OCI-LY7 (cell line): ENCODE measurements around the gene LAMC1. TPM values are rescaled to one million over a fixed set of nuclear protein-coding genes. Genes with fewer than 3 reads are reported as not detected.

Experiments used
- BruUV-seq: library from RNA; stranded (reverse); fragments of 400-500 nt; replicated peaks from 2 replicates; lab custom pipeline; 2021; lab: Mats Ljungman, UMichigan
- CTCF ChIA-PET: fragments of 300-600 bp; sonication (Branson Sonifier 250); formaldehyde crosslinking; loops from one replicate; lab custom pipeline; 2022; ENCODE audit warnings: antibody characterized with exemption; ENCODE audit not compliant: unreplicated experiment; lab: Charles Lee
- POLR2A ChIA-PET: fragments of 300-600 bp; sonication (Branson Sonifier 250); formaldehyde crosslinking; loops from one replicate; lab custom pipeline; 2022; ENCODE audit warnings: antibody characterized with exemption; lab: Charles Lee
- DNase-seq: peaks from one replicate; pipeline ENCODE4 v3.0.0-alpha.2; 2015; ENCODE audit warnings: low spot score
- H2AFZ ChIP-seq: fragments of 200-600 bp; sonication (generic), shearing (Covaris generic); 2 replicates; pipeline ENCODE4 v1.6.1; 2014; ENCODE audit warnings: mild to moderate bottlenecking, antibody characterized with exemption, low read length, moderate library complexity
- H3K27ac ChIP-seq: fragments of 200-600 bp; sonication (generic); 2 replicates; pipeline ENCODE4 v1.5.1; 2014; ENCODE audit warnings: mixed run types, low read depth, mild to moderate bottlenecking, moderate library complexity, low read length, inconsistent platforms; ENCODE audit not compliant: poor library complexity, severe bottlenecking
- H3K36me3 ChIP-seq: fragments of 200-600 bp; sonication (generic); 2 replicates; pipeline ENCODE4 v1.6.1; 2014; ENCODE audit warnings: mild to moderate bottlenecking, antibody characterized with exemption, low read length, moderate library complexity, mixed read lengths; ENCODE audit not compliant: insufficient read depth
- H3K4me1 ChIP-seq: fragments of 200-600 bp; sonication (generic); 2 replicates; pipeline ENCODE4 v1.5.1; 2014; ENCODE audit warnings: mild to moderate bottlenecking, low read length; ENCODE audit not compliant: insufficient read depth, poor library complexity, severe bottlenecking
- H3K4me2 ChIP-seq: fragments of 200-600 bp; sonication (generic); 2 replicates; pipeline ENCODE4 v1.6.1; 2014; ENCODE audit warnings: mild to moderate bottlenecking, low read length
- H3K4me3 ChIP-seq: fragments of 200-600 bp; sonication (generic); 2 replicates; pipeline ENCODE4 v1.5.1; 2014; ENCODE audit warnings: mild to moderate bottlenecking, low read depth, low read length; ENCODE audit not compliant: poor library complexity, severe bottlenecking
- H3K79me2 ChIP-seq: fragments of 200-600 bp; sonication (generic); 2 replicates; pipeline ENCODE4 v1.6.1; 2016; ENCODE audit warnings: low read depth, mild to moderate bottlenecking, low read length, moderate library complexity, mixed read lengths; ENCODE audit not compliant: insufficient read depth
- H3K9me2 ChIP-seq: fragments of 200-600 bp; sonication (generic); 2 replicates; pipeline ENCODE4 v1.6.1; 2016; ENCODE audit warnings: mild to moderate bottlenecking, low read length, mixed read lengths; ENCODE audit not compliant: insufficient read depth
- H3K9me3 ChIP-seq: fragments of 200-600 bp; sonication (generic); 2 replicates; pipeline ENCODE4 v1.6.1; 2014; ENCODE audit warnings: mild to moderate bottlenecking, mixed run types, low read length, mixed read lengths
- H4K20me1 ChIP-seq: fragments of 200-600 bp; sonication (generic); 2 replicates; pipeline ENCODE4 v1.6.1; 2014; ENCODE audit warnings: mild to moderate bottlenecking, antibody characterized with exemption, low read length, moderate library complexity, mixed read lengths; ENCODE audit not compliant: insufficient read depth
- EZH2phosphoT487 ChIP-seq: fragments of 200-600 bp; sonication (generic); IDR thresholded peaks from 2 replicates; pipeline ENCODE4 v1.6.1; 2018; ENCODE audit warnings: low read depth, borderline replicate concordance, mild to moderate bottlenecking, mixed run types, antibody characterized with exemption, low read length, moderate library complexity, mixed read lengths
- intact Hi-C: fragments of 100-400 bp; cut with micrococcal nuclease; formaldehyde crosslinking; loops from one replicate; pipeline ENCODE4 v1.10.0; 2022; ENCODE audit not compliant: unreplicated experiment
- total RNA-seq, 2 experiments: library from RNA; depleted of rRNA in 1 of 2; stranded (reverse); fragments of >200 nt in 1 of 2; shearing (Covaris generic) in 1 of 2; gene quantifications; 2 replicates each; pipeline ENCODE4 v1.2.3, GENCODE V29; 2014 to 2022
- TF ChIP-seq, protein P1 (sequence below): fragments of 200-600 bp; sonication (generic); conservative IDR thresholded peaks from 2 replicates; pipeline ENCODE4 v1.5.1; 2014; ENCODE audit warnings: mild to moderate bottlenecking, antibody characterized with exemption, low read length, moderate library complexity, mixed read lengths

Gene LAMC1
- total RNA-seq, 2 experiments from 2014 or later: 24.2 to 42.1 TPM

DNA sequence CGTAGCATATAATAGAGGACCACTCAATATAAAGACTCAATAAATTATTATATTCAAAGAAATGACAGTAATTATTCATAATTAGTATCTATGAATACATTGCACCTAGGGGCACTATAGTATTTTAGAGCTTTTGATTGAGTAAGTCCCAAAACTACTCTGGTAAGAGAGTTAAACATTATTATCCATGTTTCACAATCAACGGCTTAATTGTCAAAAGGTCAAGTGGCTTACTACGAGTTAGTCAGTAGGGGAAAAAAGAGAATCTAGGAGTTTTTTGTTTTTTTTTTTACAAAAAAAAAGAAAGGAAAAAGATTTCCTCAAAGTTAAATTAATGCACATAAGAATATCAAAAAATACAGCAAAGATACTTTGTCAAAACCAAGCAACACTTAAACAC, 20.4 kb upstream of the LAMC1 start:
- Histone ChIP-seq H2AFZ (no peak overlapping the region), H3K9me3 (no peaks in the 10 kb centered on the region), H3K27ac (no peak overlapping the region), H3K4me1 (no peaks in the 10 kb centered on the region), H3K4me2 (no peak overlapping the region), H3K9me2 (no peaks in the 10 kb centered on the region), H3K4me3 (no peak overlapping the region), H3K79me2 (no peaks in the 10 kb centered on the region), H3K36me3 (no peaks in the 10 kb centered on the region), H4K20me1 (no peaks in the 10 kb centered on the region)
- DNase-seq: no peak
- ChIA-PET POLR2A (interaction anchor here (0.6 to 1.1 kb wide), 3 partner anchors 12 to 97 kb away, joined by 3 to 5 read pairs (median 4); no protein-coding TSS in a partner anchor), CTCF (no interaction called here)
- BruUV-seq: no TSS peak
- TF ChIP-seq, protein P1, sequence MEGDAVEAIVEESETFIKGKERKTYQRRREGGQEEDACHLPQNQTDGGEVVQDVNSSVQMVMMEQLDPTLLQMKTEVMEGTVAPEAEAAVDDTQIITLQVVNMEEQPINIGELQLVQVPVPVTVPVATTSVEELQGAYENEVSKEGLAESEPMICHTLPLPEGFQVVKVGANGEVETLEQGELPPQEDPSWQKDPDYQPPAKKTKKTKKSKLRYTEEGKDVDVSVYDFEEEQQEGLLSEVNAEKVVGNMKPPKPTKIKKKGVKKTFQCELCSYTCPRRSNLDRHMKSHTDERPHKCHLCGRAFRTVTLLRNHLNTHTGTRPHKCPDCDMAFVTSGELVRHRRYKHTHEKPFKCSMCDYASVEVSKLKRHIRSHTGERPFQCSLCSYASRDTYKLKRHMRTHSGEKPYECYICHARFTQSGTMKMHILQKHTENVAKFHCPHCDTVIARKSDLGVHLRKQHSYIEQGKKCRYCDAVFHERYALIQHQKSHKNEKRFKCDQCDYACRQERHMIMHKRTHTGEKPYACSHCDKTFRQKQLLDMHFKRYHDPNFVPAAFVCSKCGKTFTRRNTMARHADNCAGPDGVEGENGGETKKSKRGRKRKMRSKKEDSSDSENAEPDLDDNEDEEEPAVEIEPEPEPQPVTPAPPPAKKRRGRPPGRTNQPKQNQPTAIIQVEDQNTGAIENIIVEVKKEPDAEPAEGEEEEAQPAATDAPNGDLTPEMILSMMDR: no peak
- no peak for TF ChIP-seq EZH2phosphoT487
- intact Hi-C loops: no loop called here

DNA sequence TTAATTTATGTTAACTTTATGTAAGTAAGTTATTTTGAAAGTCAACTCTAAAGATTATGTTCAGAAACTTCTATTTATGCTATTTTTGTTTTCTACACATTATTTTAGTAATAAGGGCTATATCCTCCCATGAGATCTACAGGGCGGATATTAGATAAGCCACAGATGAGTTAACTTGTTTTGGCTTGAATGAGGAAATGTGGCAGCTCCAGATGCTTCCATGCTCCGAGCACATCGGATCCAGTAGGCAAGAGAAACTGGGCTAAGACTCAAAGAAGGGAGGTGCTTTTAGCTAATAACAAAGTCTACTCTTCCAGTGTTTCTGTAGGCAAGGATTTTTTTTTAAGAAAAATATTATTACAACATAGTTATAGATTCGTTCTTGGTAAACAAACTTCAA, 20.0 kb upstream of the LAMC1 start:
- Histone ChIP-seq H3K4me3 (no peak overlapping the region), H3K4me1 (no peaks in the 10 kb centered on the region), H2AFZ (no peak overlapping the region), H3K79me2 (no peaks in the 10 kb centered on the region), H3K9me3 (no peaks in the 10 kb centered on the region), H3K27ac (no peak overlapping the region), H4K20me1 (no peaks in the 10 kb centered on the region), H3K36me3 (no peaks in the 10 kb centered on the region), H3K4me2 (no peak overlapping the region), H3K9me2 (no peaks in the 10 kb centered on the region)
- ChIA-PET CTCF (no interaction called here), POLR2A (interaction anchor here (0.6 to 0.8 kb wide), 4 partner anchors 8 to 97 kb away, joined by 3 to 5 read pairs (median 4); no protein-coding TSS in a partner anchor)
- no peak for DNase-seq
- intact Hi-C loops: no loop called here
- no TSS peak for BruUV-seq
- TF ChIP-seq EZH2phosphoT487: no peak
- TF ChIP-seq, protein P1: no peak

DNA sequence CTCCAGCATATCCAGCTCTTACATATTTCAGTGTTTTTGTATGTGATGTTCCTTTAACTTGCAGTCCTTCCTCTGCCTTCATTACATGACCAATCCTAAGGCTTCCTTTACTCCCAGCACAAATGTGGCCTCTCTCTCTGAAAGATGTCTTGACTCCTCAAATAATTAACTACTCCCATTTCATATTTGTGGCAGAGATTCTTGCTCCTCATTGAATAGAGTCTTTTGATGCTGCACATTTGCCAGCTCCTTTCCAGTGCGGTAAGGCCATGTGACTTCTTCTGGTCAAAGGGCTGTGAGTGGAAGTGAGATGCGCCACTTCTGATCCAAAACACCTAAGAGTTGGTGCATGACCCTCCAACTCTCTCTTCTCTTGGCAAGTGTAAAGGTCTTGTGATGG, 19.1 kb upstream of the LAMC1 start:
- no peak for DNase-seq
- no peak overlapping the region for H3K27ac ChIP-seq
- H3K4me3 ChIP-seq: no peak overlapping the region
- no peaks in the 10 kb centered on the region for H3K4me1 ChIP-seq
- H3K36me3 ChIP-seq: no peaks in the 10 kb centered on the region
- H3K79me2 ChIP-seq: no peaks in the 10 kb centered on the region
- no peak overlapping the region for H2AFZ ChIP-seq
- no peaks in the 10 kb centered on the region for H4K20me1 ChIP-seq
- CTCF ChIA-PET: no interaction called here
- no TSS peak for BruUV-seq
- intact Hi-C loops: no loop called here
- no peaks in the 10 kb centered on the region for H3K9me3 ChIP-seq
- H3K9me2 ChIP-seq: no peaks in the 10 kb centered on the region
- H3K4me2 ChIP-seq: no peak overlapping the region
- TF ChIP-seq, protein P1: no peak
- TF ChIP-seq EZH2phosphoT487: no peak
- POLR2A ChIA-PET: interaction anchor here (0.7 to 0.8 kb wide), 2 partner anchors 8 to 9 kb away, joined by 3 to 5 read pairs; no protein-coding TSS in a partner anchor
